Subcutaneous adipose tissue (tissue), 4 donors: ENCODE results near the gene EPHB2. TPM values are rescaled to one million over a fixed set of nuclear protein-coding genes. Genes with fewer than 3 reads are reported as not detected.

Experiments used
- CTCF ChIP-seq: fragments of 450-650 bp; IDR thresholded peaks from one replicate; pipeline ENCODE4 v1.5.1; 2016; ENCODE audit warnings: low read depth, mild to moderate bottlenecking, control low read depth, antibody characterized with exemption, moderate library complexity
- total RNA-seq, 4 donors: library from RNA; depleted of rRNA; stranded (reverse); fragments of >200 nt; gene quantifications; one replicate each; pipeline ENCODE4 v1.1.0, GENCODE V29; 2016

EPHB2 gene
- total RNA-seq, 4 donors from 2014 or later: 1.6 to 9.2 (median 5.1) TPM

- no peak for TF ChIP-seq CTCF
Observed at GRCh38 chr1:22806584-22806983, 95.9 kb downstream of the EPHB2 start.

GRCh38 chr1:22807340-22807739 is 96.7 kb downstream of the EPHB2 start:
- no peak for TF ChIP-seq CTCF

GRCh38 chr1:22808186-22808675 is 97.6 kb downstream of the EPHB2 start:
- TF ChIP-seq CTCF: no peak

GRCh38 chr1:22808676-22809483 is 98.2 kb downstream of the EPHB2 start:
- no peak for TF ChIP-seq CTCF

- no peak for TF ChIP-seq CTCF
Observed at GRCh38 chr1:22809783-22810182, 99.1 kb downstream of the EPHB2 start.

- TF ChIP-seq CTCF: no peak
Observed at GRCh38 chr1:22810378-22810777, 99.7 kb downstream of the EPHB2 start.

- TF ChIP-seq CTCF: no peak
Observed at GRCh38 chr1:22812092-22812880, 101.6 kb downstream of the EPHB2 start.
